Stimulated activated CD8-positive, alpha-beta memory T cell treated with anti-CD3 and anti-CD28 coated beads, Interleukin-15, amount 100 ng/mL, for 48 hours (primary cell): Measurements from ENCODE around the gene PACC1.
A peak's percentile ranks its signal among the peaks of the same experiment; 100 is the strongest.

Experiments used
- DNase-seq, 2 donors: peaks; one replicate each; pipeline ENCODE4 v3.0.0-alpha.2; 2020; ENCODE audit warnings: low read depth in 2 of 2

PACC1 gene

DNA sequence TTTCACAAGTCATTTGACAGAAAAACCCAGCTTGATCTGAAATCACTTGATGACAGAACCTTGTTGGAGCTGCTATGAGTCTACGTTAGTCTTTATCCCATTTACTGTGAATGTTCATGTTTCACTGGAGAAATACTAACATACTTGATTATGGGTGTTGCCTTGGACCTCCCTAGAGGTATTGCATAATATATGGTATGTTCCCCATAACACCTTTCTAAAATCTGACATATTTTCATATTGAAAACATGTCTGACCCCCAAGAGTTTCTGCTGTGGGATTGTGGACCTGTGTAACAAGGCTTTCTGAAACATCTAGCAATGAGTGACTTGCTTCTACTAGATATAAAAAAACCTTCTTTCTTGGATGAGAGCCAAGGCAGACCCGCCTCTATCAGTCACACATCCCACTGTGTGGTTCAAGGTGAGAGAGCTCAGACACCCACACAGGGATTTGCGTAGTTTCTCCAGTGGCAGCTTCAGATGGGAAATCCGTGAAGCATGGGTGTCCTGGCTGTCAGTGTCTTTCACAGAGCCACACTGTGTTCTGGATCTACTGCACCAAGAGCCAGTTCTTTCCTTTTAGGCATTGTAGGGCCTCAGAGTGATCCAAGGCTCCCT, 22.6 kb upstream of the PACC1 start:
- no peak for DNase-seq

- no peak for DNase-seq
Observed at GRCh38 chr1:212434992-212435391, 20.3 kb upstream of the PACC1 start.

- no peak for DNase-seq
Observed at GRCh38 chr1:212433577-212434462, 19.1 kb upstream of the PACC1 start.

- peak; percentile 69 to 74 for DNase-seq
Observed at GRCh38 chr1:212432661-212433576, 18.2 kb upstream of the PACC1 start, which contains the start of gene NENF. Gene NENF, plus strand, starts transcription at chr1:212432920. Its CDS starts 24 bp downstream, at chr1:212432944.

- DNase-seq = no peak
Observed at GRCh38 chr1:212432272-212432660, 17.6 kb upstream of the PACC1 start.

GRCh38 chr1:212431644-212432043, 17.0 kb upstream of the PACC1 start:
- DNase-seq = no peak

GRCh38 chr1:212430955-212431394, 16.3 kb upstream of the PACC1 start:
- DNase-seq = no peak

- no peak for DNase-seq
Observed at GRCh38 chr1:212430416-212430815, 15.7 kb upstream of the PACC1 start.

DNA sequence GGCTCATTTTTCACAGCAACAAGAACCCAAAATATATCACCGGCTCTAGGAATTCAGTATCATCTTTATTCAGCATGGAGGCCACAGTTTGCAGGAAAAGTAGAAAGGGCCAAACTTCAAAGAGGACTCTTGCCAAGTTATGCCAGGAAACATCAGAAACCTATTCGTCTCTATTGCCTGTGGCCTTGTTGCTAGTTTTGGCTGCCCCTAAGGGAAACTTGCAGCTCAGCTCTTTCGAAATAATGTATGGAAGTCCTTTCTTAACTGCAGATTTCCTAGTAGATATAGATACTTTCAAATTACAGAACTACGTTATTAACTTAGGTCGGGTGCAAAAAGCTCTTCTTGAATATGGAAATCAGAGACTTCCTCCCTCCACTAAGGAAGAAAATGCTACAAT, 13.8 kb upstream of the PACC1 start:
- no peak for DNase-seq

DNA sequence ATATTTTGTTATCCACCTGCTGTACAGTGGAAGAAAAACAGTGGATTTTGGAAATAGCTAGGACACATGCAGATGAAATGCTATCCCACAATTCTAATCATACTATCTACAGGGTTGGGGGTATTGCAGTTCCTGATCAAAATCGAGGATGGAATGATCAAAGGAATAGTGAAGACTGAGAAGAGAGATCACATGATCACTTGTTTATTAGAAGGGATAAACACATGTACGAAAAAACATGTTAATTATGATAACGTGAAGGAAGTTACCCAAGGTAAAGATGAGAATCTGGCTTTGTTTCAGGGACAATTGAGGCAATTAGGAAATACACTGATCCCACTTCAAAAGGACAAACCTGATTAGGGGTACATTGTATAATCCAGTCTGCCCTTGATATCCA, 9.2 kb upstream of the PACC1 start:
- no peak for DNase-seq

GRCh38 chr1:212421165-212421564, 6.5 kb upstream of the PACC1 start:
- DNase-seq = no peak

- DNase-seq = no peak
Observed at GRCh38 chr1:212415107-212415841, 588 bp upstream of the PACC1 start.

- DNase-seq = no peak
Observed at GRCh38 chr1:212413902-212414327, 771 bp downstream of the PACC1 start.

DNA sequence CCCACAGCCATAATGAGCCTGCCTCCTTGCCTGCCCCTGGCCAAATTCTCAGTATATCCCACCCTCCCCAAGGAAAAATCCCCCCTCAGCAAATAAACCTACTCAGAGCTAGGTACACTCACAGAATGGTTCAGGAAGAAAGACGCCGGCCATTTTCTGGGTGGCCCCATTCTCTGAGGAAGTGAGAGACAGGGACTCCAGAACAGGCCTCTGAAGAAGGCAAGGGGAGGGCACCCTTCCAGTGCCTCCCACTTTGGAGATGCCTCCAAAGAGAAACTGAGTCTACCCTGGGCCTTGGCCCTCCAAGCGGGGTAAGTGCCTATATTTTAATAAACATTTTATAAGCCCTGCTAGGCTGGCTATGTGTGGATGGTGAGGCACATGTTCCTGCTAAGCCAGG, 2.3 kb downstream of the PACC1 start:
- DNase-seq = no peak

DNA sequence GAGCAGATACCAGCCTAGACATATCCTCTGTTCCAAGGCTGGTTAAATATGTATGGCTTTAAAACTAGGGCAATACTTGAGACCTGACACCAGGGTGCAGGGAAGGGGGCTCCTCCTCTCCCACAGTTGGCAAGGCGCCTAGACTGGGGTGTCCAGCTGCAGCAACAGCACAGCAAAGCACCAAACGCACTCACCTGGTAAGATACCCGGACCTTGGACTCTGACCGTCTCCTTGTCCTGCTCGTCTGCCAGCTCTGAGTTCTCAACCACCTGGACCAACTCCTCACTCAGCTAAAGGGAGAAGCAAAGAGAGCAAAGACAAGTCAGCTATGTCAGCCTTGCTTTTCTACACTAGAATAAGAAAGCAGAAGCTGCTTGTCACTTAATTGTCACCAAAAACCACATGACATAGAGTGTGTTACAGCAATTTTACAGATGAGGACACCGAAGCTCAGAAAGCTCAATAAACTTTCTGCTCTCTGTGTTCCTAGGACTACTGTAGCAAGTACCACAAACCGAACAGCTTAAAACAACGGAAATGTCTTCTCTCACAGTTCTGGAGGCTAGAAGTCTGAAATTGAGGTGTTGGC, 4.4 kb downstream of the PACC1 start:
- DNase-seq = no peak

DNA sequence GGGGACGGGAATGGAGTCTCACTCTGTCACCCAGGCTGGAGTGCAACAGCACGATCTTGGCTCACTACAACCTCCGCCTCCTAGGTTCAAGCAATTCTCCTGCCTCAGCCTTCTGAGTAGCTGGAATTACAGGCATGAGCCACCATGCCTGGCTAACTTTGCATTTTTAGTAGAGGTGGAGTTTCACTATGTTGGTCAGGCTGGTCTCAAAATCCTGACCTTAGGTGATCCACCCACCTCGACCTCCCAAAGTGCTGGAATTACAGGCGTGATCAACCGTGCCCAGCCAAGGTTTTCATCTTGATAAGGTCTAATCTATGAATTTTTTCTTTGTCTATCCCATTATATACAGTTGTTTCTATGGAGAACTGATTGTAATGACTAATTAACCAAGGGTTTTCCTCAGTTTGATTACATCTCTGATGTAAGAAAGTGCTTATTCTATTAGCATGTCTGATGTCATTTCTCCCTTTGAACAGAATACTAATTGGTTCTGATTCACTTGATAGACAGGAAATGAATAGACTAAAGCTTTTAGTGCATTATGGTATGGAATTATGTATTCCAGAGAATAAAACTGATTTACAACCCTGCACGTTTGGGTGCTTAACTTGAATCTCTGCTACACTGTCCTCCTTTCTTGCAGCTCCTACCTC, 11.9 kb downstream of the PACC1 start:
- no peak for DNase-seq

DNA sequence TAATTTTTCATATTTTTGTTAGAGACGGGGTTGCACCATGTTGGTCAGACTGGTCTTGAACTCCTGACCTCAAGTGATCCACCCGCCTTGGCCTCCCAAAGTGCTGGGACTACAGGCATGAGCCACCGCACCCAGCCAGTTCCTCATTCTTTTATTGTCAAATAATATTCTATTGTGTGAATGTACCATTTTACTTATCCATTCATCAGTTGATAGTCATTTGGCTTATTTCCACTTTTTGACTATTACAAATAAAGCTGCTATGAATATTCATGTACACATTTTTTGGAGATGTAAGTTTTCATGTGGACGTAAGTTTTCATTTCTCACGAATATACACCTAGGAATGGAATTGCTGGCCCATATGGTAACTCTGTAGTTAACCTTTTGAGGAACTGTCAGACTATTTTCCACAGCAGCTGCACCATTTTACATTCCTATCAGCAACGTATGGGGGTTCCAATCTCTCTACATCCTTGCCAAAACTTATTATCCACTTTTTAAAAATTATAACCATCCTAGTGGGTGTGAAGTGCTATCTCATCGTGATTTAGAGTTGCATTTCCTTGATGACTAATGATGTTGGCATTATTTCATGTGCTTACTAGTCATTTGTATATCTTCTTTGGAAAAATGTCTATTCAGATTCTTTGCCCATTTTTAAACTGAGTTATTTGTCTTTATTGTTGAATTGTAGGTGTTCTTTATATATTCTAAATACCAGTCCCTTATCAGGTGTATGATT, 12.7 kb downstream of the PACC1 start:
- DNase-seq = no peak

GRCh38 chr1:212401042-212401441, 13.6 kb downstream of the PACC1 start:
- no peak for DNase-seq

GRCh38 chr1:212397171-212397570, 17.5 kb downstream of the PACC1 start:
- DNase-seq = no peak

- no peak for DNase-seq
Observed at GRCh38 chr1:212396638-212397037, 18.0 kb downstream of the PACC1 start.
